CD4-positive, alpha-beta T cell treated with Interferon gamma for 1 hour (primary cell): Measurements from ENCODE around the gene CCNB1IP1.
"Not testable (repeated sequence)": the region's sequence is repeated elsewhere in the genome, so short reads cannot be mapped to it uniquely, and the experiment has no call there.

ENCODE experiments used
- DNase-seq: peaks from one replicate; pipeline ENCODE4 v3.0.0-alpha.2; 2020

Gene CCNB1IP1, protein sequence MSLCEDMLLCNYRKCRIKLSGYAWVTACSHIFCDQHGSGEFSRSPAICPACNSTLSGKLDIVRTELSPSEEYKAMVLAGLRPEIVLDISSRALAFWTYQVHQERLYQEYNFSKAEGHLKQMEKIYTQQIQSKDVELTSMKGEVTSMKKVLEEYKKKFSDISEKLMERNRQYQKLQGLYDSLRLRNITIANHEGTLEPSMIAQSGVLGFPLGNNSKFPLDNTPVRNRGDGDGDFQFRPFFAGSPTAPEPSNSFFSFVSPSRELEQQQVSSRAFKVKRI

DNA sequence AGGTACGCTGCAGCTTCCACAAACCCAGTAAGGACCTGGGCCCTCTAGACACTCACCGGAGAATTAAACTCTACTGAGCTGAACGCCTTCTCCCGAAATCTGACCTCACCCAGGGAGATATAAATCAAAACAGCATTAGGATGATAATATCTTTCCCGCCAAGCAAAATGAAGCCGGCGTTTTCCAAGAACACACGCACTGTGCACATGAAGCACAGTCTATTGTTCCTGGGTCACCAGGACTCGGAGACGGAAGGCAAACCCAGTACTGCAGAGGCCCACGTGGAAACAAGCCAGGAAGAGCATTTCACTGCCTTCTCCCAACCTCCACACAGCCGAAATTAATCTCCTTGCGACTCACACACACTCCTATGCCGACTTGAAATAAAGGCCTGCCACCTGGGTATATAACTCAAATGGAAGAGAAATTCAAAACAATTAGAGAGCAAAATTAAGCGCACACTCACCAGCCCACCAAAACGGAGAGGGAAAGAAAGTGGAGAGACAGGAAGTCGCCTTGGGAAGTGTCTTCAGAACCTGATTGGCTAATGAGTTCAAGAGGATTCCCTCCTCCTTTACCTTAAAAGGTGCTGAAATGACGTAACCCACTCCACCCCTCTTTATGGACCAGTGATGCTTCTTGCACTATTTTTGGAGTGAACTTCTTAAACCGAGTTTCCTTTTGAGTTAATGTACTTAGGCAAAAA, at the start of gene CCNB1IP1:
TSS of gene CCNB1IP1 (minus strand) at position 492 of the 706 bp plus-strand sequence. CDS start 16,756 bp downstream, outside the sequence.
- peak; percentile 32 for DNase-seq

DNA sequence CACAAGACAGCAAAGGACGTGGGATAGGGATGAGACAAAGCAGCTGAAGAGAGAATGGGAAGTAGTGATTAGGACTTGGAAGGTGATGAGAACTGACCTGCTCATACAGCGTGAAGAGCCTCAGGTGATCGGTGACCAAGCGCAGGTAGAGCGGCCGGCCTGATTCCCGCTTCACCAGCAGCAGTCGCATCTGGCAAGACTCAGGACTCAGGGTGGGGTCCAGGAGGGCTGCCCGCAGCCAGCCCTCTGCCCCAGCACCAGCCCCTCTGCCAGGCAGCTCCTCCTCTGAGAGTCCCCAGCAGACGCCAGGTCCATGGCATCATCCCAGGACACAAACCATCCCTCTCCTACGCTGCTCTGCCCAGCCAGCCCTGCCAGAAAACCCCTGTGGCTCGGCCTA, 49.4 kb upstream of the CCNB1IP1 start:
- DNase-seq, result no peak

- DNase-seq, result no peak
Measured at GRCh38 chr14:20381341-20381740, 48.3 kb upstream of the CCNB1IP1 start.

DNA sequence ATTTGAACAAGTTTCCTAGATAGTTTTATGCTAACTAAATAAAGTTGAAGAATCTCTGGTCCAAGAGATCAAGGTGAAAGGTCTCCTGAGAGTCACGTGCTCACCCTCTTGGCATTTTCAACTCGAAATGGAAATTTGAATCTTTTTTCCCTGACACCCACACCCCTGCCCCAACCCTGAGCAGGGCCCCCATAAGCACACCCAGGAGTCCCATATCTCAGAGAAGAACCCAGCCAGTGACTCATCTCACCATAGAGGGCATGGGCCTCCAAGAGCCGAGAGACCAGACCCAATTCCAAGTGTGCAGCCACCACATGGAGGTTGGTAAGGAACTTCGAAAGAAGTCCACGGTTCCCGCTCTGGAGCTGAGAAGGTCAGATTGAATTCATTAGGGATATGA, 47.6 kb upstream of the CCNB1IP1 start:
- DNase-seq, result no peak

GRCh38 chr14:20379743-20380142, 46.7 kb upstream of the CCNB1IP1 start:
- no peak for DNase-seq

- no peak for DNase-seq
Measured at GRCh38 chr14:20377171-20377570, 44.1 kb upstream of the CCNB1IP1 start.

- DNase-seq, result no peak
Measured at GRCh38 chr14:20376071-20376588, 43.1 kb upstream of the CCNB1IP1 start.

- no peak for DNase-seq
Measured at GRCh38 chr14:20375471-20375870, 42.4 kb upstream of the CCNB1IP1 start.

- no peak for DNase-seq
Measured at GRCh38 chr14:20372796-20373195, 39.7 kb upstream of the CCNB1IP1 start.

- DNase-seq, result no peak
Measured at GRCh38 chr14:20365928-20366327, 32.8 kb upstream of the CCNB1IP1 start.

DNA sequence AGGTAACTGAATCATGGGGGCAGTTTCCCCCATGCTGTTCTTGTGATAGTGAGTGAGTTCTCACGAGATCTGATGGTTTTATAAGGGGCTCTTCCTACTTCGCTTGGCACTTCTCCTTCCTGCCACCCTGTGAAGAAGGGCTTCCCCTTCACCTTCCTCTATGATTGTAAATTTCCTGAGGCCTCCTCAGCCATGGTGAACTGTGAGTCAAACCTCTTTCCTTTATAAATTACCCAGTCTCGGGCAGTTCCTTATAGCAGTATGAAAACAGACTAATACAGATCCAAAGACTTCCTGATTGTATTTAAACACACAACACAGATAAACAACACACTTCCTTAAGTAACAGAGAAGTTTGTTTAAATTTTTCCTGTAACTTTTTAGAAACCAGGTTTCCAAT, 25.4 kb upstream of the CCNB1IP1 start:
- DNase-seq, result not testable (repeated sequence)

DNA sequence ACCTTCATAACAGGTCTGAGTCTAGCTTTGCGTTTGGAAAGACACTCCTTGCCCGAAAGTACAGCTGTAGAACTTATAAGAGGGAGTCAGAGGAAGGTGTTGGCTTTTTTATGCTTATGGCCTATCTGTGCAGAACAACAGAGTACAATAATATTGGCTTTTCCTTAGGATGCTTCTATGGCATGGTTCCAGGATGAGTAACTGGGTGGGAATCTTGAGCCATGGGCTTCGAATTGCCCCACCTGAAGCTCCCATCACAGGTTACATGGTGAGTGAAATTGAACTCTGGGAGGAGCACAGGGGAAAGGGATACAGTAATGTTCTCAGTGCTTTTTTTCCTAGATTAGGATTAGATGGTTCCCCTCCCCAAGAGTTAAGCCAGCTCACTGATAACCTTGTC, 23.3 kb upstream of the CCNB1IP1 start:
- DNase-seq, result no peak

- no peak for DNase-seq
Measured at GRCh38 chr14:20350860-20351259, 17.8 kb upstream of the CCNB1IP1 start.

DNA sequence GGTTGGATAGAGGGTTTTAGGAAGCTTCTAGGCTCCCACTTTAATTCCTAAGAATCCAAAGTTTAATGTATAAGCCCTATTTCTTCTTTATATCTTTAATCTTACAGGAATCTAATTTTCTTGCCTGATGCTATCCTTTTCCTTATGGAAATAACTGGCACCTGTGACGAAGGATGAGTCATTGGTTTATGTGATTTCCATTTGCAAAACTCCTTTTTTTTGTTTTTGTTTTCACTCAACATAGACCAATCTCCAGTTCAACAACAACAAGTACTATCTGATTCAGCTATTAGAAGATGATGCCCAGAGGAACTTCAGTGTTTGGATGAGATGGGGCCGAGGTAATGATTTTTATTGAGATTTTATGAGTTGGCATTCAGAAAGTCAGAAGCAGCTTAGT, 17.2 kb upstream of the CCNB1IP1 start:
- DNase-seq, result no peak

DNA sequence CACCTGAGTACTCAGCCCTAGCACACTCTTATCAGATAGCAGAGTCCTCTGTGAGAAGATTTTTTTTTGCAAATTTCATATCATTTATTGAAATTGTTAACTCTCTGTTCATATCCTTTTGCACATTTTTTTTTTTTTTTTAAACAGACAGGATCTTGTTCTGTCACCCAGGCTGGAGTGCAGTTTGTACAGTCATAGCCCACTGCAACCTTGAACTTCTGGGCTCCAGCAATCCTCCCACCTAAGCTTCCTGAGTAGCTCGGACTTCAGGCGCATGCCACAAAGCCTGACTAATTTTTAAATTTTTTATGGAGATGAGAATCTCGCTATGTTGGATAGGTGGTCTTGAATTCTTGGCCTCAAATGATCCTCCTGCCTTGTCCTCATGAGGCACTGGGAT, 14.7 kb upstream of the CCNB1IP1 start:
- no peak for DNase-seq

GRCh38 chr14:20346713-20347112, 13.6 kb upstream of the CCNB1IP1 start:
- no peak for DNase-seq

DNA sequence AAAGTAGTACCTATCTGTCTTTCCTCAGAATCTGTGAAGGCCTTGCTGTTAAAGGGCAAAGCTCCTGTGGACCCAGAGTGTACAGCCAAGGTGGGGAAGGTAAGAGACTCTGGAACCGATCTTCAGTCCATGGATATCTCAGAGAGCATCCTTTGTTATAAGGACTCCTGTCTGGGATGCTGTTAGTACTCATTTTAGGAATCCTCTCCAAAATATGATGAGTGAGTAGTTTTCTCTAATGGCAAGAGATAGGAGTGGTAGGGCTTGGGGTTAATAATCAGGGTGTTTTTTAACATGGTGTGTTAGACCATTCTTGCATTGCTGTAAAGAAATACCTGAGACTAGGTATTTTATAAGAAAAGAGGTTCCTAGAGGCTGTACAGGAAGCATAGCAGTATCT, 12.3 kb upstream of the CCNB1IP1 start:
- no peak for DNase-seq

GRCh38 chr14:20343862-20344220, 10.8 kb upstream of the CCNB1IP1 start:
- no peak for DNase-seq

DNA sequence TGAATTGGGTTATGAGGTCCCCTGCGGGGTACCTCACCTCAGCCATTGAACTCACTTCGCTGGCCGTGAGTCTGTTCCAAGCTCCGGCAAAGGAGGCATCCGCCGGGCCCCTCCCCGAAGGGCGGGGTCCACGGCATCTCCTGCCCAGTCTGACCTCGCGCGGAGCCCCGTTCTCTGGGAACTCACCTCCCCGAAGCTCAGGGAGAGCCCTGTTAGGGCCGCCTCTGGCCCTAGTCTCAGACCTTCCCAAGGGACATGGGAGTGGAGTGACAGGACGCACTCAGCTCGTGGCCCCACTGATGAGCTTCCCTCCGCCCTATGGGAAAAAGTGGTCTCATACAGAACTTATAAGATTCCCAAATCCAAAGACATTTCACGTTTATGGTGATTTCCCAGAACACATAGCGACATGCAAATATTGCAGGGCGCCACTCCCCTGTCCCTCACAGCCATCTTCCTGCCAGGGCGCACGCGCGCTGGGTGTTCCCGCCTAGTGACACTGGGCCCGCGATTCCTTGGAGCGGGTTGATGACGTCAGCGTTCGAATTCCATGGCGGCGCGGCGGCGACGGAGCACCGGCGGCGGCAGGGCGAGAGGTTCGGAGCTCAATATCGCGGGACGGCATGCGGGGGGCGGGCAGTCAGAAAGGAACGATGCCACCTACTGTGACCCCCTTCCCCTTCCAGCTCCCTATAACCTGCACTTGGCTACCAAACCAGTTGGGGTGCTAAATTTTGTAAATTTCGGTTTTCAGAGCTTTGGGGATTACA, 10.2 kb upstream of the CCNB1IP1 start, which contains the start of gene PARP2:
TSS of gene PARP2 (plus strand) at position 544 of the 770 bp plus-strand sequence. CDS start at position 551, 7 bp downstream.
- DNase-seq, result peak; percentile 94

DNA sequence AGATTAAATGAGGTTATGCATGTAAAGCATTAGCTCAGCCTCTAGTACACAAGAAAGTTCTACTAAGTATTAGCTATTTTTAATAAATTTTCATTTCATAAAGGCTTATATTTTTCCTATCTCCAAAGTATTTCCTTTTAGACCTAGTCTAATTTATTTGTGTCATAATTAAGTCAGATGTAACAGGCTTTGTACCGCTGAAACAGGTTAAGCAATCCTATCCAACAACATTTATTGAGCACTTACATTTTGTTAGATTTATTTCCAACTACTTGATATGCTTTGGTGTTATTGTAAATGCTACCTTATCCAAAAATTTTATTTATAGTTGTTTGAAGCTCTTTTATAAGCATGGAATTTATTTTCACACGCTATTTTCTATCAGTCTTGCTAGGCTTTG, 8.6 kb upstream of the CCNB1IP1 start:
- no peak for DNase-seq

- not testable (repeated sequence) for DNase-seq
Measured at GRCh38 chr14:20341032-20341431, 8.0 kb upstream of the CCNB1IP1 start.

DNA sequence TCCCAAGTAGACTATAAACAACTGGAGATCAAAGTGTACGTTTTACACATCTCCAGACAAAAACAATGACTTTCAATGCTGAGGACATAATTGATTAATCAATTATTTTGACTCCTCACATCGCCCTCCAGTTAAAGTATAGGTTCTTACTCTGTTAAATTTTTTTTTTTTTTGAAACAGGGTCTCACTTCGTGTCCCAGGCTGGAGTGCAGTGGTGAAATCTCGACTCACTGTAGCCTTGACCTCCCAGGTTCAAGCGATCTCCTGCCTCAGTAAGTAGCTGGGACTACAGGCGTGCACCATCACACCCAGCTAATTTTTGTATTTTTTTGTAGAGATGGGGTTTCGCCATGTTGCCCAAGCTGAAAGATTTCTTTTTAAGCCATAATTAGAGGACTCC, 938 bp upstream of the CCNB1IP1 start:
- DNase-seq, result no peak

GRCh38 chr14:20333494-20333841, 389 bp upstream of the CCNB1IP1 start:
- no peak for DNase-seq

GRCh38 chr14:20332431-20332787, 670 bp downstream of the CCNB1IP1 start:
- no peak for DNase-seq
